Measurements from ENCODE around the gene LRP2.

The LRP2 gene

GRCh38 chr2:169290433-169290832 is 71.9 kb downstream of the LRP2 start:
- DNase-seq, result no peak
- Histone ChIP-seq H3K36me3 (replicated peaks) (no peaks in the 10 kb centered on the region), H3K27ac (no peak overlapping the region), H3K4me3 (ENCODE audit: low read depth, low read length) (no peak overlapping the region), H3K27me3 (replicated peaks) (no peaks in the 10 kb centered on the region)
- in situ Hi-C loops (cut with HindIII; ENCODE audit: low pct_ligation_motif_present, low sequenced_read_pairs), result no loop called here
- no peak for TF ChIP-seq CTCF (IDR thresholded peaks at IDR 0.05; ENCODE audit: low read depth, low read length, missing control alignments)

- H3K4me3 ChIP-seq (ENCODE audit: low read depth, low read length), result no peak overlapping the region
- H3K27ac ChIP-seq, result no peak overlapping the region
- no peak for TF ChIP-seq CTCF (IDR thresholded peaks at IDR 0.05; ENCODE audit: low read depth, low read length, missing control alignments)
- in situ Hi-C loops (cut with HindIII; ENCODE audit: low pct_ligation_motif_present, low sequenced_read_pairs), result no loop called here
- H3K27me3 ChIP-seq (replicated peaks), result no peaks in the 10 kb centered on the region
- no peaks in the 10 kb centered on the region for H3K36me3 ChIP-seq (replicated peaks)
- DNase-seq, result no peak
Observed at GRCh38 chr2:169287666-169288065, 74.7 kb downstream of the LRP2 start.

GRCh38 chr2:169286624-169287231 is 75.6 kb downstream of the LRP2 start:
- no peak overlapping the region for H3K27ac ChIP-seq
- no peak overlapping the region for H3K4me3 ChIP-seq (ENCODE audit: low read depth, low read length)
- no peak for DNase-seq
- in situ Hi-C loops (cut with HindIII; ENCODE audit: low pct_ligation_motif_present, low sequenced_read_pairs), result no loop called here
- no peak for TF ChIP-seq CTCF (IDR thresholded peaks at IDR 0.05; ENCODE audit: low read depth, low read length, missing control alignments)
- H3K36me3 ChIP-seq (replicated peaks), result no peaks in the 10 kb centered on the region
- H3K27me3 ChIP-seq (replicated peaks), result no peaks in the 10 kb centered on the region

- Histone ChIP-seq H3K27me3 (replicated peaks) (no peaks in the 10 kb centered on the region), H3K27ac (no peak overlapping the region), H3K4me3 (ENCODE audit: low read depth, low read length) (no peak overlapping the region), H3K36me3 (replicated peaks) (no peaks in the 10 kb centered on the region)
- TF ChIP-seq CTCF (IDR thresholded peaks at IDR 0.05; ENCODE audit: low read depth, low read length, missing control alignments), result no peak
- in situ Hi-C loops (cut with HindIII; ENCODE audit: low pct_ligation_motif_present, low sequenced_read_pairs), result no loop called here
- no peak for DNase-seq
Observed at GRCh38 chr2:169285531-169286235, 76.7 kb downstream of the LRP2 start.

- DNase-seq, result no peak
- Histone ChIP-seq H3K27ac (no peak overlapping the region), H3K36me3 (replicated peaks) (no peaks in the 10 kb centered on the region), H3K4me3 (ENCODE audit: low read depth, low read length) (no peak overlapping the region), H3K27me3 (replicated peaks) (no peaks in the 10 kb centered on the region)
- in situ Hi-C loops (cut with HindIII; ENCODE audit: low pct_ligation_motif_present, low sequenced_read_pairs), result no loop called here
- no peak for TF ChIP-seq CTCF (IDR thresholded peaks at IDR 0.05; ENCODE audit: low read depth, low read length, missing control alignments)
Observed at GRCh38 chr2:169280502-169280901, 81.8 kb downstream of the LRP2 start.
